Tibial nerve (tissue), 4 donors: ENCODE data around the gene FRYL. TPM values are rescaled to one million over a fixed set of nuclear protein-coding genes. Genes with fewer than 3 reads are reported as not detected.

Experiments used
- DNase-seq, 2 donors: peaks; one replicate each; pipeline ENCODE4 v3.0.0-alpha.2; 2019; ENCODE audit warnings: low spot score in 2 of 2
- H3K27ac ChIP-seq, 4 donors: fragments of 200-600 bp; sonication (generic) in 3 of 4; one replicate each; pipeline ENCODE4 v1.5.1; 2017 to 2019; ENCODE audit warnings: mild to moderate bottlenecking in 1 of 4
- H3K27me3 ChIP-seq, 2 donors: fragments of 200-600 bp; sonication (generic) in 1 of 2; one replicate each; pipeline versions ENCODE4 v1.5.1 to v1.6.0; 2017 to 2019
- H3K36me3 ChIP-seq, 3 donors: fragments of 200-600 bp; sonication (generic); one replicate each; pipeline ENCODE4 v1.5.1; 2018 to 2019
- H3K4me1 ChIP-seq, 4 donors: fragments of 200-600 bp; sonication (generic) in 3 of 4; one replicate each; pipeline ENCODE4 v1.5.1; 2017 to 2019
- H3K4me3 ChIP-seq, 4 donors: fragments of 200-600 bp; sonication (generic) in 3 of 4; one replicate each; pipeline ENCODE4 v1.5.1; 2017 to 2019; ENCODE audit warnings: mild to moderate bottlenecking in 1 of 4, moderate library complexity in 1 of 4
- H3K9me3 ChIP-seq, 4 donors: fragments of 200-600 bp; sonication (generic) in 3 of 4; one replicate each; pipeline ENCODE4 v1.5.1; 2017 to 2019
- CTCF ChIP-seq, 5 experiments: fragments of 200-600 bp in 3 of 5; fragments of 450-650 bp in 2 of 5; sonication (generic) in 3 of 5; IDR thresholded peaks; one replicate each; pipeline ENCODE4 v1.5.1; 2016 to 2019; ENCODE audit warnings: antibody characterized with exemption in 5 of 5, mild to moderate bottlenecking in 3 of 5, moderate library complexity in 2 of 5
- EP300 ChIP-seq, 2 donors: sonication (generic); formaldehyde crosslinking; IDR thresholded peaks; one replicate each; pipeline ENCODE4 v1.6.1; 2017; ENCODE audit warnings: antibody characterized with exemption in 2 of 2, mild to moderate bottlenecking in 1 of 2
- POLR2A ChIP-seq, 2 donors: fragments of 450-650 bp; IDR thresholded peaks; one replicate each; pipeline ENCODE4 v1.6.1; 2017; ENCODE audit warnings: antibody characterized with exemption in 2 of 2, mild to moderate bottlenecking in 2 of 2, moderate library complexity in 2 of 2
- WGBS, 2 donors: methylation state at CpG; one replicate each; pipeline ENCODE4 v1.1.5; 2018; 5-methylcytosine and 5-hydroxymethylcytosine counted together
- total RNA-seq, 4 donors: library from RNA; depleted of rRNA; stranded (reverse); fragments of >200 nt; gene quantifications; one replicate each; pipeline ENCODE4 v1.1.0, GENCODE V29; 2016

FRYL gene
- total RNA-seq, 4 donors from 2014 or later = 88.3 to 122 (median 99.7) TPM

GRCh38 chr4:48634688-48635308 is 145.3 kb downstream of the FRYL start:
- no peaks in the 10 kb centered on the region for H3K9me3 ChIP-seq
- H3K27ac ChIP-seq = peak overlapping the region in 2 of 4 donors; percentile 28 to 58
- 79 to 82% methylated on average over 2 of the region's 2 CpGs for WGBS, 2 donors
- peaks cover 0 to 20% (median 12%) of the 10 kb centered on the region in 4 donors for H3K4me1 ChIP-seq
- no peak for DNase-seq
- no peak for TF ChIP-seq CTCF (IDR thresholded peaks at IDR 0.05)
- no peak for TF ChIP-seq EP300 (IDR thresholded peaks at IDR 0.05)
- TF ChIP-seq POLR2A (IDR thresholded peaks at IDR 0.05) = no peak
- H3K36me3 ChIP-seq = no peaks in the 10 kb centered on the region
- no peaks in the 10 kb centered on the region for H3K27me3 ChIP-seq
- H3K4me3 ChIP-seq = no peak overlapping the region

GRCh38 chr4:48633657-48634056 is 146.4 kb downstream of the FRYL start:
- Histone ChIP-seq H3K9me3 (no peaks in the 10 kb centered on the region), H3K36me3 (no peaks in the 10 kb centered on the region), H3K27me3 (no peaks in the 10 kb centered on the region), H3K4me3 (no peak overlapping the region), H3K4me1 (peaks cover 0 to 18% (median 11%) of the 10 kb centered on the region in 4 donors), H3K27ac (no peak overlapping the region)
- no peak for DNase-seq
- 72 to 82% methylated on average over 1 of the region's 1 CpG for WGBS, 2 donors
- no peak for TF ChIP-seq CTCF (IDR thresholded peaks at IDR 0.05)
- no peak for TF ChIP-seq POLR2A (IDR thresholded peaks at IDR 0.05)
- TF ChIP-seq EP300 (IDR thresholded peaks at IDR 0.05) = no peak

GRCh38 chr4:48629458-48629857 is 150.6 kb downstream of the FRYL start:
- no peak overlapping the region for H3K27ac ChIP-seq
- TF ChIP-seq POLR2A (IDR thresholded peaks at IDR 0.05) (no peak), EP300 (IDR thresholded peaks at IDR 0.05) (no peak), CTCF (IDR thresholded peaks at IDR 0.05) (no peak)
- peaks cover 0 to 4% (median 0%) of the 10 kb centered on the region in 4 donors for H3K4me1 ChIP-seq
- H3K36me3 ChIP-seq = peaks cover 0 to 9% (median 0%) of the 10 kb centered on the region in 3 donors
- H3K4me3 ChIP-seq = no peak overlapping the region
- DNase-seq = no peak
- H3K27me3 ChIP-seq = no peaks in the 10 kb centered on the region
- 85 to 87% methylated on average over 2 of the region's 2 CpGs for WGBS, 2 donors
- H3K9me3 ChIP-seq = no peaks in the 10 kb centered on the region

GRCh38 chr4:48623182-48623780 is 156.8 kb downstream of the FRYL start:
- no peak overlapping the region for H3K4me3 ChIP-seq
- H3K27ac ChIP-seq = no peak overlapping the region
- H3K36me3 ChIP-seq = peaks cover 0 to 31% (median 0%) of the 10 kb centered on the region in 3 donors
- peaks cover 0 to 16% (median 0%) of the 10 kb centered on the region in 4 donors for H3K4me1 ChIP-seq
- no peaks in the 10 kb centered on the region for H3K27me3 ChIP-seq
- no peak for DNase-seq
- TF ChIP-seq EP300 (IDR thresholded peaks at IDR 0.05) (no peak), CTCF (IDR thresholded peaks at IDR 0.05) (no peak), POLR2A (IDR thresholded peaks at IDR 0.05) (no peak)
- no peaks in the 10 kb centered on the region for H3K9me3 ChIP-seq
- 78 to 79% methylated on average over 5 of the region's 5 CpGs for WGBS, 2 donors

- no peak for TF ChIP-seq CTCF (IDR thresholded peaks at IDR 0.05)
- TF ChIP-seq POLR2A (IDR thresholded peaks at IDR 0.05) = no peak
- no peak for TF ChIP-seq EP300 (IDR thresholded peaks at IDR 0.05)
- DNase-seq = no peak
- Histone ChIP-seq H3K27me3 (no peaks in the 10 kb centered on the region), H3K4me3 (no peak overlapping the region), H3K27ac (no peak overlapping the region), H3K9me3 (no peaks in the 10 kb centered on the region), H3K4me1 (peaks cover 0 to 16% (median 0%) of the 10 kb centered on the region in 4 donors), H3K36me3 (peaks cover 0 to 50% (median 0%) of the 10 kb centered on the region in 3 donors)
- 65 to 76% methylated on average over 2 of the region's 2 CpGs for WGBS, 2 donors
Observed at GRCh38 chr4:48620831-48621230, 159.2 kb downstream of the FRYL start.
